Activated CD4-positive, alpha-beta T cell treated with anti-CD3 and anti-CD28 coated beads, Interleukin-2, amount 50 U/mL, for 4 hours (primary cell): ENCODE measurements around the gene LYPD6B.
"Not testable (repeated sequence)": the region's sequence is repeated elsewhere in the genome, so short reads cannot be mapped to it uniquely, and the experiment has no call there.

Experiments
- DNase-seq, 2 experiments: peaks; one replicate each; pipeline ENCODE4 v3.0.0-alpha.2; 2020

Gene LYPD6B

GRCh38 chr2:149221898-149222297 is 183.4 kb downstream of the LYPD6B start:
- DNase-seq = no peak

- DNase-seq = no peak
These were observed 185.1 kb downstream of the LYPD6B start for GRCh38 chr2:149223472-149224095.

- DNase-seq = no peak
These were observed 186.0 kb downstream of the LYPD6B start for GRCh38 chr2:149224543-149224942.

- DNase-seq = no peak
These were observed 186.9 kb downstream of the LYPD6B start for GRCh38 chr2:149225446-149225845.

GRCh38 chr2:149226790-149227189 is 188.3 kb downstream of the LYPD6B start:
- DNase-seq = no peak

GRCh38 chr2:149235816-149236375 is 197.4 kb downstream of the LYPD6B start:
- DNase-seq = no peak

- DNase-seq = no peak
These were observed 197.9 kb downstream of the LYPD6B start for GRCh38 chr2:149236410-149236809.

GRCh38 chr2:149246186-149246585 is 207.7 kb downstream of the LYPD6B start:
- DNase-seq = no peak

- not testable (repeated sequence) for DNase-seq
These were observed 212.9 kb downstream of the LYPD6B start for GRCh38 chr2:149251436-149251835.

- not testable (repeated sequence) for DNase-seq
These were observed 218.4 kb downstream of the LYPD6B start for GRCh38 chr2:149256877-149257276.

GRCh38 chr2:149258531-149258930 is 220.0 kb downstream of the LYPD6B start:
- no peak for DNase-seq

GRCh38 chr2:149259136-149259535 is 220.6 kb downstream of the LYPD6B start:
- no peak for DNase-seq

GRCh38 chr2:149261692-149262091 is 223.2 kb downstream of the LYPD6B start:
- no peak for DNase-seq
